Measurements from ENCODE around the gene CBLL1. TPM values are rescaled to one million over a fixed set of nuclear protein-coding genes. Genes with fewer than 3 reads are reported as not detected.
A peak's percentile ranks its signal among the peaks of the same experiment; 100 is the strongest.

Gene CBLL1
- total RNA-seq, 2 donors from 2014 or later: 15.0 to 16.2 TPM

DNA sequence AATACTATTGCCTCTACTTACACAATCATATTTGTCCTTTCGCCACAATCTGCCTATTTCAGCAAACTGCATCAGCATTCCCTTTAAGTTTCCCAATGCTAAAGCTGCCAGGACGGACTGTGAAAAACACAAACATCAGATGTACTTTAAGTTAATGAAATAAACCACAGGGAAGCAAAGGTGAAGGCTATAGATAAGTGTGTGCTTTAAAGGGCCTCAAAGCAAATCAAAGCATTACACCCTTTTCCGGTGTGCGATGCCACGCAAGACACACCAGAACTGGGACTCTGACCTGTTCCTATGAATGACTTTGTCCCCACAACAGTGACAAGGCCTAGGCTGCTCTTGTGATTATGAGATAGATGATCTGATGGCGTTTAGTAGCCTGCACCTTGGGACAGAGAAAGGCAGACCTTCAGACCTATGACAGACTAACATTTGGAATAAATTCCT lies 35.7 kb downstream of the CBLL1 start:
- H3K4me1 ChIP-seq: peaks cover 10% of the 10 kb centered on the region
- H3K27me3 ChIP-seq: no peaks in the 10 kb centered on the region
- H3K36me3 ChIP-seq (replicated peaks in 1 of 2; ENCODE audit: insufficient read depth in 1 of 2, low read depth in 2 of 2): no peaks in the 10 kb centered on the region
- intact Hi-C loops (cut with DNase I): no loop called here
- H3K27ac ChIP-seq: no peak overlapping the region
- 88 to 93% methylated on average over 6 of the region's 6 CpGs for WGBS, 2 donors
- DNase-seq (no peak), ATAC-seq (no peak)
- no peaks in the 10 kb centered on the region for H3K9me3 ChIP-seq
- TF ChIP-seq CTCF (IDR thresholded peaks at IDR 0.05) (no peak), POLR2A (IDR thresholded peaks at IDR 0.05) (no peak)
- no peak overlapping the region for H3K4me3 ChIP-seq

GRCh38 chr7:107782374-107782773 lies 38.4 kb downstream of the CBLL1 start:
- H3K27ac ChIP-seq: no peak overlapping the region

DNA sequence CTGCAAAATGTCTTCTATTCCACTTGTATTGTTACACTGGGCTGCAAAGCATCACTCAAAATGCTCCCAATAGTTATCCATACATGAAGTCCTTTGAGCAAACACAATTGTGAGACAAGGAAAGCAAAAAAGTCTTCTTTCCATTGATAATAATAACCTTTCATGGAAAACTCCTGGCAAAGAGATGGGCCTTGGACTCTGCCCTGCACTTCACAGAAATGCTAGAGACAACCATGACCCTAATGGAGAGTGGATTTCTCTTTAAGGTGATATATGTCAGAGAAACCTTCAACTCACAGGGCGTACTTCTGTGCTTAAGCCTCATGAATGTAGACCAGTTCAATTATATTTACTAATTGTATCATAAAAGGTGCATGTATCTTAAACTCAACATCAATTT lies 39.7 kb downstream of the CBLL1 start:
- H3K27ac ChIP-seq: no peak overlapping the region

More at GRCh38 chr7:107782374-107782773, 38.4 kb downstream of the CBLL1 start:
- no peak overlapping the region for H3K4me3 ChIP-seq
- peak; percentile 71 for ATAC-seq
- H3K9me3 ChIP-seq: no peaks in the 10 kb centered on the region
- DNase-seq: no peak
- WGBS, 2 donors: 52 to 56% methylated on average over 3 of the region's 3 CpGs
- H3K36me3 ChIP-seq (replicated peaks in 1 of 2; ENCODE audit: insufficient read depth in 1 of 2, low read depth in 2 of 2): no peaks in the 10 kb centered on the region
- TF ChIP-seq CTCF (IDR thresholded peaks at IDR 0.05): no peak
- peaks cover 10% of the 10 kb centered on the region for H3K4me1 ChIP-seq
- intact Hi-C loops (cut with DNase I): no loop called here
- no peaks in the 10 kb centered on the region for H3K27me3 ChIP-seq

GRCh38 chr7:107785170-107785569 lies 41.2 kb downstream of the CBLL1 start:
- H3K4me3 ChIP-seq: no peak overlapping the region
- DNase-seq (no peak), ATAC-seq (no peak)
- WGBS, 2 donors: 83 to 93% methylated on average over 2 of the region's 2 CpGs
- TF ChIP-seq POLR2A (IDR thresholded peaks at IDR 0.05): no peak
- no peak for TF ChIP-seq CTCF (IDR thresholded peaks at IDR 0.05)
- H3K4me1 ChIP-seq: peaks cover 10% of the 10 kb centered on the region
- no peaks in the 10 kb centered on the region for H3K9me3 ChIP-seq
- H3K36me3 ChIP-seq (replicated peaks in 1 of 2; ENCODE audit: insufficient read depth in 1 of 2, low read depth in 2 of 2): no peaks in the 10 kb centered on the region
- no peaks in the 10 kb centered on the region for H3K27me3 ChIP-seq
- no peak overlapping the region for H3K27ac ChIP-seq
- intact Hi-C loops (cut with DNase I): no loop called here

More for the DNA sequence above, 39.7 kb downstream of the CBLL1 start:
- whole genome bisulfite sequencing, 2 donors: 94 to 97% methylated on average over 1 of the region's 1 CpG
- ATAC-seq (no peak), DNase-seq (no peak)
- Histone ChIP-seq H3K9me3 (no peaks in the 10 kb centered on the region), H3K36me3 (replicated peaks in 1 of 2; ENCODE audit: insufficient read depth in 1 of 2, low read depth in 2 of 2) (no peaks in the 10 kb centered on the region), H3K4me3 (no peak overlapping the region), H3K27me3 (no peaks in the 10 kb centered on the region), H3K4me1 (peaks cover 10% of the 10 kb centered on the region)
- TF ChIP-seq POLR2A (IDR thresholded peaks at IDR 0.05) (no peak), CTCF (IDR thresholded peaks at IDR 0.05) (no peak)
- intact Hi-C loops (cut with DNase I): no loop called here

DNA sequence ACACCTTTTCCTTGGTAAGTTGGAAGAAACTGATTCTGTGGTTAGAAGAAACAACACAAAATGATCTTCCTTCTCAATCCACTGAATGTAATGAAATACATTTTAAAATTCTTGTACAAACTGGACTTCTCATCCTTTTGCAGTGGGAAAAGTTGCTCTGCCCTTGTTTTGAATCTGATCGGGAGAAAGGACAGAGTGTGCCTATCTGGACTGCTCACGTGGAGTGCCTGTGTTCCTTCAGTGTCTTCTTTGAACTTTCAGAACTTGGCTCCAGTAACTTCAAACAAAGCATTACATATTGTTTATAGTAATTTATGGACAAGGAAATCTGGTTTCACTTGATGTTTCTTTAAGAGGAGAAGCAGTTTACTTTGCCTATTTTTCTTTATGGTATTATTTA lies 42.0 kb downstream of the CBLL1 start:
- Histone ChIP-seq H3K9me3 (no peaks in the 10 kb centered on the region), H3K4me1 (peaks cover 10% of the 10 kb centered on the region), H3K27me3 (no peaks in the 10 kb centered on the region), H3K27ac (no peak overlapping the region), H3K4me3 (no peak overlapping the region), H3K36me3 (replicated peaks in 1 of 2; ENCODE audit: insufficient read depth in 1 of 2, low read depth in 2 of 2) (no peaks in the 10 kb centered on the region)
- intact Hi-C loops (cut with DNase I): no loop called here
- no peak for DNase-seq
- 40 to 60% methylated on average over 2 of the region's 2 CpGs for WGBS, 2 donors
- ATAC-seq: no peak
- TF ChIP-seq CTCF (IDR thresholded peaks at IDR 0.05) (no peak), POLR2A (IDR thresholded peaks at IDR 0.05) (no peak)

Measured in body of pancreas (tissue), 4 donors.